GM19463 (cell line): ENCODE results near the gene DMRT2.
A peak's percentile ranks its signal among the peaks of the same experiment; 100 is the strongest.

Source experiments
- ATAC-seq: cut with Tn5 transposase; IDR thresholded peaks from one replicate; pipeline ENCODE4 v1.9.1; 2021; ENCODE audit warnings: mild to moderate bottlenecking, moderate library complexity; ENCODE audit not compliant: unreplicated experiment

The DMRT2 gene

GRCh38 chr9:1050125-1050895 lies at the start of gene DMRT2:
TSS of gene DMRT2 (plus strand) at chr9:1050357. CDS start at chr9:1051614, 1,257 bp downstream.
- ATAC-seq, result peak; percentile 70

- ATAC-seq, result no peak
These were observed 48.3 kb upstream of the DMRT2 start for GRCh38 chr9:1001838-1002237.

- no peak for ATAC-seq
These were observed 47.5 kb upstream of the DMRT2 start for GRCh38 chr9:1002678-1003077.

GRCh38 chr9:1005043-1005667 lies 45.0 kb upstream of the DMRT2 start:
- peak; percentile 43 for ATAC-seq

GRCh38 chr9:1007312-1007711 lies 42.8 kb upstream of the DMRT2 start:
- ATAC-seq, result no peak

- ATAC-seq, result no peak
These were observed 41.9 kb upstream of the DMRT2 start for GRCh38 chr9:1008216-1008615.

GRCh38 chr9:1009101-1009707 lies 41.0 kb upstream of the DMRT2 start:
- ATAC-seq, result peak; percentile 97

- ATAC-seq, result no peak
These were observed 37.1 kb upstream of the DMRT2 start for GRCh38 chr9:1013021-1013420.

GRCh38 chr9:1014225-1014624 lies 35.9 kb upstream of the DMRT2 start:
- no peak for ATAC-seq

GRCh38 chr9:1014640-1015039 lies 35.5 kb upstream of the DMRT2 start:
- no peak for ATAC-seq

GRCh38 chr9:1018121-1018520 lies 32.0 kb upstream of the DMRT2 start:
- no peak for ATAC-seq

- ATAC-seq, result no peak
These were observed 26.0 kb upstream of the DMRT2 start for GRCh38 chr9:1024112-1024511.

- ATAC-seq, result no peak
These were observed 25.0 kb upstream of the DMRT2 start for GRCh38 chr9:1025131-1025530.

GRCh38 chr9:1026219-1026618 lies 23.9 kb upstream of the DMRT2 start:
- ATAC-seq, result no peak

- ATAC-seq, result no peak
These were observed 21.5 kb upstream of the DMRT2 start for GRCh38 chr9:1028501-1029190.

GRCh38 chr9:1031951-1032601 lies 18.1 kb upstream of the DMRT2 start:
- no peak for ATAC-seq

- ATAC-seq, result no peak
These were observed 15.9 kb upstream of the DMRT2 start for GRCh38 chr9:1034271-1034670.

GRCh38 chr9:1039589-1039988 lies 10.6 kb upstream of the DMRT2 start:
- no peak for ATAC-seq

GRCh38 chr9:1042466-1042865 lies 7.7 kb upstream of the DMRT2 start:
- no peak for ATAC-seq

- no peak for ATAC-seq
These were observed 5.5 kb upstream of the DMRT2 start for GRCh38 chr9:1044643-1045042.
